GM23248 (cell line): ENCODE measurements around the gene RRP1.

Experiments
- EZH2 ChIP-seq: fragments of 200-600 bp; sonication (generic); IDR thresholded peaks from 2 replicates; pipeline ENCODE4 v1.6.1; 2018; ENCODE audit warnings: antibody characterized with exemption, mild to moderate bottlenecking; ENCODE audit not compliant: insufficient read depth, poor library complexity, severe bottlenecking
- EZH2phosphoT487 ChIP-seq: fragments of 200-600 bp; sonication (generic); IDR thresholded peaks from 2 replicates; pipeline ENCODE4 v1.6.1; 2018; ENCODE audit warnings: antibody characterized with exemption, moderate library complexity, mild to moderate bottlenecking, low read depth; ENCODE audit not compliant: insufficient read depth

DNA sequence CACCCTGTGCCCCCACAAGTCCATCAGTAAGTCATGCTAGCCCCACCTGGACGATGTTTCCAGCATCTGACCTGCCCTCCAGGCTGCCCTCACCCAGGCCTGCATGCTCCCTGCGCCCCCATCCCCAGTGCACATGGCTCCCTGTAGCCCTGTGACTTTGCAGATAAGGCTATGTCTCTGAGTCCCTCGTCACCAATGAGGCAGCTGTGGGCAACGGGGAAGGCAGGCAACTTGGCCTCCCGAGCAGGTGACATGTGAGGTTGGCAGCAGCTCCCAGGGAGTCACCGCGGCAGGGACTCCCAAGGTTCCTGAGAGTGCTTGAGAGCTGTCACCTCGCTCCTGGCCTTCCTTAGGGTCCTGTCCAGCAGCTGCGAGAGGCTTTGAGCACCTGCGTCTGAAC is 43.3 kb downstream of the RRP1 start:
- no peak for TF ChIP-seq EZH2
- no peak for TF ChIP-seq EZH2phosphoT487
